Pancreas (tissue), 10 donors: ENCODE results near the gene RASAL2. TPM values are rescaled to one million over a fixed set of nuclear protein-coding genes. Genes with fewer than 3 reads are reported as not detected.
A peak's percentile ranks its signal among the peaks of the same experiment; 100 is the strongest.

ENCODE experiments used
- ATAC-seq, 4 donors: fragments of 200-7000 bp; cut with Tn5 transposase; one replicate each; pipeline versions ENCODE4 v1.8.0 to v1.9.1; 2020; ENCODE audit warnings: mild to moderate bottlenecking in 4 of 4, moderate library complexity in 4 of 4
- DNase-seq, 6 donors: peaks; one replicate each; pipeline ENCODE4 v3.0.0-alpha.2; 2020
- FAIRE-seq: peaks from 2 replicates; lab custom pipeline; 2012; peaks lifted over from hg19 to GRCh38; lab: Jason Lieb, UNC
- H3K27ac ChIP-seq, 4 donors: fragments of 200-600 bp; sonication (generic); 1 replicate in 3 of 4; 2 replicates in 1 of 4; pipeline versions ENCODE4 v1.5.0 to v1.8.0; 2020
- H3K27me3 ChIP-seq, 4 donors: fragments of 200-600 bp; one replicate each; pipeline ENCODE4 v1.8.0; 2021
- H3K36me3 ChIP-seq, 3 donors: fragments of 200-600 bp; sonication (generic) in 1 of 3; one replicate each; pipeline versions ENCODE4 v1.5.0 to v1.8.0; 2020 to 2021
- H3K4me1 ChIP-seq, 3 donors: fragments of 200-600 bp; one replicate each; pipeline ENCODE4 v1.8.0; 2021
- H3K4me3 ChIP-seq, 4 donors: fragments of 200-600 bp; sonication (generic) in 2 of 4; one replicate each; pipeline versions ENCODE4 v1.5.0 to v1.8.0; 2020 to 2021
- H3K9me3 ChIP-seq, 4 donors: fragments of 200-600 bp; one replicate each; pipeline ENCODE4 v1.8.0; 2021
- WGBS, 2 donors: extraction: QIAGEN DNeasy Blood & Tissue Kit; methylation state at CpG; one replicate each; pipeline ENCODE4 v1.1.7; 2013; 5-methylcytosine and 5-hydroxymethylcytosine counted together
- intact Hi-C, 3 donors: fragments of 100-400 bp; cut with DNase I; formaldehyde crosslinking; loops; one replicate each; pipeline versions ENCODE4 v1.11.1 to v1.14.2; 2022
- polyA plus RNA-seq, 2 donors: library from polyadenylated mRNA; stranded (reverse); fragments of 200-250 nt; gene quantifications; one replicate each; pipeline ENCODE4 v1.2.3, GENCODE V29; 2013
- total RNA-seq, 6 donors: library from RNA; stranded (reverse); fragmentation: NEBNext Ultra II Directional in 4 of 6; extraction: Animal tissue kit (Norgen Biotek cat#: 25700) in 4 of 6; gene quantifications; one replicate each; pipeline versions ENCODE4 v1.2.1 to v1.2.4, GENCODE V29; 2021 to 2023
- TF ChIP-seq, protein P1 (sequence below), 4 donors: fragments of 200-600 bp; sonication (generic) in 3 of 4; IDR thresholded peaks; one replicate each; pipeline versions ENCODE4 v1.5.0 to v1.8.0; 2021; ENCODE audit warnings: antibody characterized with exemption in 4 of 4
- donor health status: healthy with polysubstance abuse.
- donor health status: DM: no; HTN: no; CAD: no; lungs with moderate emphysema.
- donor health status: DM: no; HTN: no; CAD: no.
- donor health status: control.
- donor health status: control.
- donor health status: Bipolar disorder and iron deficiency.
- donor health status: DM: yes; HTN: yes; CAD: no.
- donor health status: DM: no; HTN: no; CAD: no.
- donor health status: DM: no; HTN: no; CAD: no.
- donor health status: DM: yes; HTN: yes; CAD: no.

RASAL2 gene
- total and polyA plus RNA-seq, 8 donors = 2.5 to 12.9 (median 4.9) TPM

GRCh38 chr1:178368208-178368607 is 274.3 kb downstream of the RASAL2 start:
- Histone ChIP-seq H3K4me1 (peaks cover 0 to 12% (median 7%) of the 10 kb centered on the region in 3 donors), H3K27me3 (no peaks in the 10 kb centered on the region), H3K4me3 (no peak overlapping the region), H3K9me3 (no peaks in the 10 kb centered on the region), H3K27ac (no peak overlapping the region), H3K36me3 (no peaks in the 10 kb centered on the region)
- 81 to 84% methylated on average over 3 of the region's 3 CpGs for WGBS, 2 donors
- DNase-seq = no peak
- FAIRE-seq = no peak
- intact Hi-C loops = no loop called here
- TF ChIP-seq, protein P1, sequence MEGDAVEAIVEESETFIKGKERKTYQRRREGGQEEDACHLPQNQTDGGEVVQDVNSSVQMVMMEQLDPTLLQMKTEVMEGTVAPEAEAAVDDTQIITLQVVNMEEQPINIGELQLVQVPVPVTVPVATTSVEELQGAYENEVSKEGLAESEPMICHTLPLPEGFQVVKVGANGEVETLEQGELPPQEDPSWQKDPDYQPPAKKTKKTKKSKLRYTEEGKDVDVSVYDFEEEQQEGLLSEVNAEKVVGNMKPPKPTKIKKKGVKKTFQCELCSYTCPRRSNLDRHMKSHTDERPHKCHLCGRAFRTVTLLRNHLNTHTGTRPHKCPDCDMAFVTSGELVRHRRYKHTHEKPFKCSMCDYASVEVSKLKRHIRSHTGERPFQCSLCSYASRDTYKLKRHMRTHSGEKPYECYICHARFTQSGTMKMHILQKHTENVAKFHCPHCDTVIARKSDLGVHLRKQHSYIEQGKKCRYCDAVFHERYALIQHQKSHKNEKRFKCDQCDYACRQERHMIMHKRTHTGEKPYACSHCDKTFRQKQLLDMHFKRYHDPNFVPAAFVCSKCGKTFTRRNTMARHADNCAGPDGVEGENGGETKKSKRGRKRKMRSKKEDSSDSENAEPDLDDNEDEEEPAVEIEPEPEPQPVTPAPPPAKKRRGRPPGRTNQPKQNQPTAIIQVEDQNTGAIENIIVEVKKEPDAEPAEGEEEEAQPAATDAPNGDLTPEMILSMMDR (IDR thresholded peaks at IDR 0.05) = no peak
- no peak for ATAC-seq

- H3K36me3 ChIP-seq = no peaks in the 10 kb centered on the region
- TF ChIP-seq, protein P1 (IDR thresholded peaks at IDR 0.05) = no peak
- no peaks in the 10 kb centered on the region for H3K4me1 ChIP-seq
- intact Hi-C loops = no loop called here
- ATAC-seq (peak in 2 of 4 donors; percentile 27 to 45), DNase-seq (no peak), FAIRE-seq (no peak)
- H3K9me3 ChIP-seq = no peaks in the 10 kb centered on the region
- H3K27me3 ChIP-seq = no peaks in the 10 kb centered on the region
- peak overlapping the region in 1 of 4 donors; percentile 44 for H3K27ac ChIP-seq
- H3K4me3 ChIP-seq = peak overlapping the region in 1 of 4 donors; percentile 17
- WGBS, 2 donors = 27% methylated on average over 6 of the region's 6 CpGs
Measured at GRCh38 chr1:178371235-178371634, 277.3 kb downstream of the RASAL2 start.

- no peaks in the 10 kb centered on the region for H3K36me3 ChIP-seq
- no peaks in the 10 kb centered on the region for H3K4me1 ChIP-seq
- H3K4me3 ChIP-seq = peak overlapping the region in 1 of 4 donors; percentile 17
- TF ChIP-seq, protein P1 (IDR thresholded peaks at IDR 0.05) = no peak
- WGBS, 2 donors = 37 to 38% methylated on average over 4 of the region's 4 CpGs
- DNase-seq = no peak
- no peaks in the 10 kb centered on the region for H3K27me3 ChIP-seq
- ATAC-seq = peak in 1 of 4 donors; percentile 29
- intact Hi-C loops = no loop called here
- no peak for FAIRE-seq
- no peak overlapping the region for H3K27ac ChIP-seq
- no peaks in the 10 kb centered on the region for H3K9me3 ChIP-seq
Measured at GRCh38 chr1:178371933-178372388, 278.1 kb downstream of the RASAL2 start.

DNA sequence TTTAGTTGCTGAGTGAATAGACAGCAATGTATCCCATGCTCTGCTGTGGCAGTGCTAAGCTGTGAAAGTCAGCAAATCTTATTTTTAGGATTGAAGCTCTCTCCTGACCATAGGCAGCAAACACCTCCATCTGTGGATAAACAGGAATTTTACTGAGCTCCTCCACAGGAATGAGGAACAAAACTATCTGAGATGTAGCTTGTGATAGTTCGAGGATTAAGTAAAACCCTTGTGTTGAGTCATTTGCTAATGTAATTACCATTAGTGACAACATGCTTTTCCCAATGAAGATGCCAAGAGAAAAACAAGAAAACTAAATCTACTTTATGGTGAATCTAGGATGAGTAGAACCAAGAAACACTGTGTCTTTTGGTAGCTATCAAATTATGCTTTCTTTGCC is 280.1 kb downstream of the RASAL2 start:
- ATAC-seq = no peak

GRCh38 chr1:178376008-178376407 is 282.1 kb downstream of the RASAL2 start:
- WGBS, 2 donors = 25 to 43% methylated on average over 2 of the region's 2 CpGs
- Histone ChIP-seq H3K36me3 (no peaks in the 10 kb centered on the region), H3K27ac (no peak overlapping the region), H3K4me3 (no peak overlapping the region), H3K4me1 (no peaks in the 10 kb centered on the region), H3K27me3 (no peaks in the 10 kb centered on the region), H3K9me3 (no peaks in the 10 kb centered on the region)
- TF ChIP-seq, protein P1 (IDR thresholded peaks at IDR 0.05) = no peak
- intact Hi-C loops = no loop called here
- peak in 2 of 4 donors; percentile 20 to 21 for ATAC-seq
- FAIRE-seq = no peak
- DNase-seq = no peak

More for the DNA sequence above, 280.1 kb downstream of the RASAL2 start:
- Histone ChIP-seq H3K4me3 (no peak overlapping the region), H3K27me3 (no peaks in the 10 kb centered on the region), H3K4me1 (no peaks in the 10 kb centered on the region), H3K9me3 (no peaks in the 10 kb centered on the region), H3K36me3 (no peaks in the 10 kb centered on the region), H3K27ac (no peak overlapping the region)
- intact Hi-C loops = no loop called here
- FAIRE-seq = no peak
- DNase-seq = no peak
- 63 to 69% methylated on average over 1 of the region's 1 CpG for WGBS, 2 donors
- TF ChIP-seq, protein P1 (IDR thresholded peaks at IDR 0.05) = no peak
